Caco-2 (cell line): ENCODE measurements around the gene LIN28A. TPM values are rescaled to one million over a fixed set of nuclear protein-coding genes. Genes with fewer than 3 reads are reported as not detected.
A peak's percentile ranks its signal among the peaks of the same experiment; 100 is the strongest.
"Not testable (repeated sequence)": the region's sequence is repeated elsewhere in the genome, so short reads cannot be mapped to it uniquely, and the experiment has no call there.

Experiments
- BruUV-seq: library from RNA; stranded (reverse); fragments of 400-500 nt; replicated peaks from 2 replicates; lab custom pipeline; 2021; lab: Mats Ljungman, UMichigan
- CTCF ChIA-PET: fragments of 300-600 bp; sonication (Branson Sonifier 250); formaldehyde crosslinking; loops from one replicate; lab custom pipeline; 2022; ENCODE audit warnings: antibody characterized with exemption; lab: Charles Lee
- POLR2A ChIA-PET: fragments of 300-600 bp; sonication (Branson Sonifier 250); formaldehyde crosslinking; loops from one replicate; lab custom pipeline; 2022; ENCODE audit warnings: antibody characterized with exemption; lab: Charles Lee
- DNase-seq, 2 experiments: peaks; one replicate each; pipeline versions ENCODE4 v3.0.0 to v3.0.0-alpha.2; 2020 to 2022
- H3K27me3 ChIP-seq: replicated peaks from 2 replicates; pipeline ENCODE4 v1.6.0; 2011; ENCODE audit warnings: low read length; ENCODE audit not compliant: control insufficient read depth, insufficient read depth
- H3K36me3 ChIP-seq: 2 replicates; pipeline ENCODE4 v1.5.1; 2011; ENCODE audit warnings: low read length; ENCODE audit not compliant: control insufficient read depth, insufficient read depth
- H3K4me1 ChIP-seq: fragments of 250-450 bp; sonication (Bioruptor Pico); 2 replicates; pipeline ENCODE4 v1.5.1; 2020; ENCODE audit warnings: mild to moderate bottlenecking
- H3K4me3 ChIP-seq: 2 replicates; pipeline ENCODE4 v1.5.1; 2011; ENCODE audit warnings: low read depth, mild to moderate bottlenecking, control low read depth, low read length
- H3K9me3 ChIP-seq: fragments of 250-450 bp; sonication (Bioruptor Pico); 2 replicates; pipeline ENCODE4 v1.5.1; 2020; ENCODE audit warnings: mild to moderate bottlenecking, moderate library complexity
- H3K27ac Mint-ChIP-seq: one replicate; pipeline ENCODE4 v1.8.0; 2022; ENCODE audit warnings: mixed read lengths; ENCODE audit not compliant: unreplicated experiment
- H3K27me3 Mint-ChIP-seq: one replicate; pipeline ENCODE4 v1.8.0; 2022; ENCODE audit warnings: mixed read lengths; ENCODE audit not compliant: insufficient read depth, unreplicated experiment
- H3K36me3 Mint-ChIP-seq: one replicate; pipeline ENCODE4 v1.8.0; 2022; ENCODE audit warnings: mild to moderate bottlenecking, mixed read lengths; ENCODE audit not compliant: insufficient read depth, unreplicated experiment
- H3K4me1 Mint-ChIP-seq: one replicate; pipeline ENCODE4 v1.8.0; 2022; ENCODE audit warnings: low read depth, mixed read lengths; ENCODE audit not compliant: unreplicated experiment
- H3K4me3 Mint-ChIP-seq: one replicate; pipeline ENCODE4 v1.8.0; 2022; ENCODE audit warnings: mild to moderate bottlenecking, moderate library complexity, mixed read lengths; ENCODE audit not compliant: unreplicated experiment
- H3K9me3 Mint-ChIP-seq: one replicate; pipeline ENCODE4 v1.8.0; 2022; ENCODE audit warnings: mixed read lengths; ENCODE audit not compliant: unreplicated experiment
- CTCF ChIP-seq, 2 experiments: fragments of 200-600 bp in 1 of 2; IDR thresholded peaks; 1 replicate in 1 of 2; 2 replicates in 1 of 2; pipeline versions ENCODE4 v1.5.1 to v1.8.0; 2011 to 2022; ENCODE audit warnings: antibody characterized with exemption in 1 of 2, control low read depth in 1 of 2, inconsistent platforms in 1 of 2, low read depth in 1 of 2, low read length in 1 of 2, mild to moderate bottlenecking in 1 of 2, moderate library complexity in 1 of 2; ENCODE audit not compliant: insufficient read depth in 1 of 2, severe bottlenecking in 1 of 2, unreplicated experiment in 1 of 2
- intact Hi-C: fragments of 100-400 bp; cut with micrococcal nuclease; formaldehyde crosslinking; loops from one replicate; pipeline ENCODE4 v1.10.0; 2022; ENCODE audit not compliant: unreplicated experiment
- total RNA-seq: library from RNA; stranded (reverse); gene quantifications from 2 replicates; pipeline ENCODE4 v1.2.3, GENCODE V29; 2022

Gene LIN28A
- total RNA-seq, 1 experiment from 2014 or later = 5.7 TPM

DNA sequence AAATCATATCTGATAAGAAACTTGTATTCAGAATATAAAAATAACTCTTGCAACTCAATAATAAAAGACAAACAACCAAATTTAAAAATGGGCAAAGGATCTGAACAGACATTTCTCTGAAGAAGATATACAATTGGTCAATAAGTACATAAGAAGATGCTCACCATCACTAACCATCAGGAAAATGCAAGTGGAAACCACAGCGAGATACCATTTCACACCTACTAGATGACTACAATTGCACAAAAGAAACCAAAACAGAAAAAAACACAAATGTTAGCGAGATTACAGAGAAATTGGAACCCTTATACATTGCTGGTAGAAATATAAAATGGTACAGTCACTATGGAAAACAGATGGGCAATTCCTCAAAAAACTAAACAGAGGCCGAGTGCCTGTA is 26.5 kb upstream of the LIN28A start:
- CTCF ChIA-PET = no interaction called here
- no peak overlapping the region for H3K4me3 ChIP-seq
- POLR2A ChIA-PET = no interaction called here
- H3K4me1 ChIP-seq = no peaks in the 10 kb centered on the region; the same call in 1 of the 2 replicates
- Mint-ChIP-seq H3K9me3 (no peaks in the 10 kb centered on the region), H3K36me3 (no peaks in the 10 kb centered on the region), H3K27me3 (no peaks in the 10 kb centered on the region), H3K4me1 (no peaks in the 10 kb centered on the region), H3K27ac (no peak overlapping the region), H3K4me3 (no peak overlapping the region)
- H3K36me3 ChIP-seq = no peaks in the 10 kb centered on the region
- intact Hi-C loops = no loop called here
- H3K9me3 ChIP-seq = no peaks in the 10 kb centered on the region
- no peak for DNase-seq
- no peaks in the 10 kb centered on the region for H3K27me3 ChIP-seq
- BruUV-seq = no TSS peak
- no peak for TF ChIP-seq CTCF (IDR thresholded peaks at IDR 0.05; ENCODE audit: insufficient read depth in 1 of 2, low read depth in 1 of 2, low read length in 1 of 2, severe bottlenecking in 1 of 2, unreplicated experiment in 1 of 2)

GRCh38 chr1:26385063-26385462 is 25.6 kb upstream of the LIN28A start:
- H3K36me3 Mint-ChIP-seq, H3K27me3 Mint-ChIP-seq, H3K27me3 ChIP-seq, H3K4me3 ChIP-seq, H3K9me3 ChIP-seq, POLR2A ChIA-PET, H3K4me1 Mint-ChIP-seq, H3K4me1 ChIP-seq, DNase-seq, H3K27ac Mint-ChIP-seq, H3K4me3 Mint-ChIP-seq, BruUV-seq, H3K36me3 ChIP-seq, intact Hi-C loops, CTCF ChIA-PET, H3K9me3 Mint-ChIP-seq: not testable (repeated sequence)

GRCh38 chr1:26387447-26387846 is 23.2 kb upstream of the LIN28A start:
- intact Hi-C loops = no loop called here
- H3K4me3 ChIP-seq = no peak overlapping the region
- Mint-ChIP-seq H3K4me1 (peaks cover 7% of the 10 kb centered on the region), H3K27ac (no peak overlapping the region), H3K9me3 (no peaks in the 10 kb centered on the region), H3K36me3 (peaks cover 6% of the 10 kb centered on the region), H3K27me3 (no peaks in the 10 kb centered on the region), H3K4me3 (no peak overlapping the region)
- no peaks in the 10 kb centered on the region for H3K9me3 ChIP-seq
- no TSS peak for BruUV-seq
- no peak for TF ChIP-seq CTCF (IDR thresholded peaks at IDR 0.05; ENCODE audit: insufficient read depth in 1 of 2, low read depth in 1 of 2, low read length in 1 of 2, severe bottlenecking in 1 of 2, unreplicated experiment in 1 of 2)
- DNase-seq = peak; percentile 20 to 55
- POLR2A ChIA-PET = no interaction called here
- CTCF ChIA-PET = no interaction called here
- no peaks in the 10 kb centered on the region for H3K27me3 ChIP-seq
- no peaks in the 10 kb centered on the region; the same call in 1 of the 2 replicates for H3K4me1 ChIP-seq
- H3K36me3 ChIP-seq = no peaks in the 10 kb centered on the region
